ENCODE results near the gene TTN. TPM values are rescaled to one million over a fixed set of nuclear protein-coding genes. Genes with fewer than 3 reads are reported as not detected.
"Not testable (repeated sequence)": the region's sequence is repeated elsewhere in the genome, so short reads cannot be mapped to it uniquely, and the experiment has no call there.

Gene TTN
- total and polyA plus RNA-seq, 3 donors from 2014 or later: 2.6 to 49.1 (median 30.8) TPM

GRCh38 chr2:178674122-178674521 is 133.1 kb downstream of the TTN start:
- Histone ChIP-seq H3K4me1 (no peaks in the 10 kb centered on the region), H3K4me3 (no peak overlapping the region), H3K27ac (no peak overlapping the region), H3K27me3 (no peaks in the 10 kb centered on the region), H3K9me3 (no peaks in the 10 kb centered on the region), H3K36me3 (ENCODE audit: low read depth, missing control alignments) (no peaks in the 10 kb centered on the region)
- WGBS, 2 donors: 92 to 94% methylated on average over 4 of the region's 4 CpGs
- no peak for DNase-seq
- TF ChIP-seq POLR2A (IDR thresholded peaks at IDR 0.05) (no peak), CTCF (IDR thresholded peaks at IDR 0.05) (no peak)
- intact Hi-C loops (cut with DNase I; ENCODE audit: low total_unique reads): no loop called here

GRCh38 chr2:178666458-178666857 is 140.8 kb downstream of the TTN start:
- no peaks in the 10 kb centered on the region for H3K9me3 ChIP-seq
- no peak overlapping the region for H3K4me3 ChIP-seq
- no peak overlapping the region for H3K27ac ChIP-seq
- no peaks in the 10 kb centered on the region for H3K27me3 ChIP-seq
- TF ChIP-seq CTCF (IDR thresholded peaks at IDR 0.05): no peak
- no peak for TF ChIP-seq POLR2A (IDR thresholded peaks at IDR 0.05)
- no peaks in the 10 kb centered on the region for H3K36me3 ChIP-seq (ENCODE audit: low read depth, missing control alignments)
- intact Hi-C loops (cut with DNase I; ENCODE audit: low total_unique reads): no loop called here
- H3K4me1 ChIP-seq: no peaks in the 10 kb centered on the region
- DNase-seq: no peak

- H3K4me1 ChIP-seq; H3K27ac ChIP-seq; H3K4me3 ChIP-seq; intact Hi-C loops (cut with DNase I; ENCODE audit: low total_unique reads); H3K9me3 ChIP-seq; H3K36me3 ChIP-seq (ENCODE audit: low read depth, missing control alignments); DNase-seq; H3K27me3 ChIP-seq: not testable (repeated sequence)
- WGBS, 2 donors: 87% methylated on average over 3 of the region's 8 CpGs; no CpG with 5 or more reads in 1 of the 2 donors
Observed at GRCh38 chr2:178658480-178658879, 148.7 kb downstream of the TTN start.

- Histone ChIP-seq H3K36me3 (ENCODE audit: low read depth, missing control alignments) (no peaks in the 10 kb centered on the region), H3K27ac (no peak overlapping the region), H3K4me3 (no peak overlapping the region), H3K27me3 (no peaks in the 10 kb centered on the region), H3K9me3 (no peaks in the 10 kb centered on the region), H3K4me1 (no peaks in the 10 kb centered on the region)
- TF ChIP-seq POLR2A (IDR thresholded peaks at IDR 0.05): no peak
- no peak for TF ChIP-seq CTCF (IDR thresholded peaks at IDR 0.05)
- no peak for DNase-seq
- 63 to 68% methylated on average over 5 of the region's 5 CpGs for WGBS, 2 donors
- intact Hi-C loops (cut with DNase I; ENCODE audit: low total_unique reads): no loop called here
Observed at GRCh38 chr2:178650554-178650953, 156.7 kb downstream of the TTN start.

- Histone ChIP-seq H3K27me3 (no peaks in the 10 kb centered on the region), H3K36me3 (ENCODE audit: low read depth, missing control alignments) (no peaks in the 10 kb centered on the region), H3K4me3 (no peak overlapping the region), H3K27ac (no peak overlapping the region), H3K9me3 (no peaks in the 10 kb centered on the region), H3K4me1 (no peaks in the 10 kb centered on the region)
- 87 to 91% methylated on average over 1 of the region's 1 CpG for WGBS, 2 donors
- TF ChIP-seq POLR2A (IDR thresholded peaks at IDR 0.05) (no peak), CTCF (IDR thresholded peaks at IDR 0.05) (no peak)
- no peak for DNase-seq
- intact Hi-C loops (cut with DNase I; ENCODE audit: low total_unique reads): no loop called here
Observed at GRCh38 chr2:178644919-178645318, 162.3 kb downstream of the TTN start.

All from testis (tissue), 3 donors.